K562 (cell line): ENCODE data around the gene MAML3. TPM values are rescaled to one million over a fixed set of nuclear protein-coding genes. Genes with fewer than 3 reads are reported as not detected.
A peak's percentile ranks its signal among the peaks of the same experiment; 100 is the strongest.

Experiments
- CC2D1A ChIP-seq: fragments of 450-650 bp; IDR thresholded peaks from 2 replicates; pipeline ENCODE4 v1.6.1; 2017; ENCODE audit warnings: mild to moderate bottlenecking
- CCAR2 ChIP-seq: fragments of 200-400 bp; formaldehyde crosslinking; IDR thresholded peaks from 2 replicates; pipeline ENCODE4 v1.6.1; 2017; ENCODE audit warnings: mild to moderate bottlenecking, low read depth, low read length
- FOXA3 ChIP-seq, 2 experiments: fragments of 450-650 bp in 1 of 2; sonication (generic) in 1 of 2; formaldehyde crosslinking; IDR thresholded peaks in 1 of 2; conservative IDR thresholded peaks in 1 of 2; 2 replicates each; pipeline versions ENCODE4 v1.4.0 to v1.8.0; 2020 to 2022; ENCODE audit warnings: mild to moderate bottlenecking in 2 of 2, missing genetic modification reagents in 1 of 2
- ILF3 ChIP-seq: fragments of 450-650 bp; IDR thresholded peaks from 2 replicates; pipeline ENCODE4 v1.6.1; 2018; ENCODE audit warnings: antibody characterized with exemption, mild to moderate bottlenecking, moderate library complexity, borderline replicate concordance
- NR2C1 ChIP-seq, 2 experiments: fragments of 450-650 bp; IDR thresholded peaks; 2 replicates each; pipeline ENCODE4 v1.6.1; 2017; ENCODE audit warnings: mild to moderate bottlenecking in 2 of 2, antibody characterized with exemption in 1 of 2, inconsistent platforms in 1 of 2, missing compliant biosample characterization in 1 of 2, missing genetic modification characterization in 1 of 2
- PHB2 ChIP-seq: fragments of 450-650 bp; IDR thresholded peaks from 2 replicates; pipeline ENCODE4 v1.6.1; 2017; ENCODE audit warnings: low read depth
- POLR2G ChIP-seq: fragments of 200-400 bp; formaldehyde crosslinking; IDR thresholded peaks from 2 replicates; pipeline ENCODE4 v1.6.1; 2017; ENCODE audit warnings: low read depth, mild to moderate bottlenecking, antibody characterized with exemption, low read length, moderate library complexity
- PRMT5 ChIP-seq: sonication (generic); formaldehyde crosslinking; IDR thresholded peaks from 2 replicates; pipeline ENCODE4 v1.5.0; 2020; ENCODE audit warnings: missing genetic modification reagents
- RHOXF2B ChIP-seq: fragments of 250-450 bp; sonication (Bioruptor Pico); conservative IDR thresholded peaks from 2 replicates; pipeline ENCODE4 v1.5.1; 2021
- SIN3A ChIP-seq, 2 experiments: fragments of 150-350 bp in 1 of 2; IDR thresholded peaks; 2 replicates each; pipeline ENCODE4 v1.6.1; 2011 to 2016; ENCODE audit warnings: borderline replicate concordance in 2 of 2, low read depth in 2 of 2, low read length in 2 of 2, mild to moderate bottlenecking in 2 of 2, moderate library complexity in 2 of 2; ENCODE audit not compliant: control insufficient read depth in 1 of 2
- SMARCC2 ChIP-seq: fragments of 450-650 bp; IDR thresholded peaks from 2 replicates; pipeline ENCODE4 v1.6.1; 2017; ENCODE audit warnings: antibody characterized with exemption, moderate library complexity, mild to moderate bottlenecking, low read depth
- TAF7 ChIP-seq: fragments of 450-650 bp; IDR thresholded peaks from 2 replicates; pipeline ENCODE4 v1.6.1; 2016; ENCODE audit warnings: missing genetic modification characterization, missing compliant biosample characterization
- ZNF217 ChIP-seq: sonication (generic); formaldehyde crosslinking; IDR thresholded peaks from 2 replicates; pipeline ENCODE4 v1.8.0; 2022; ENCODE audit warnings: mild to moderate bottlenecking, missing genetic modification reagents
- ZNF780A ChIP-seq: fragments of 250-450 bp; sonication (Bioruptor Pico); IDR thresholded peaks from 2 replicates; pipeline ENCODE4 v1.5.0; 2021; ENCODE audit warnings: mild to moderate bottlenecking
- polyA plus RNA-seq, 8 experiments: library from polyadenylated mRNA; depleted of rRNA in 4 of 8; stranded (reverse) in 5 of 8; unstranded in 3 of 8; fragments of >200 nt; fragmentation: Nextera tagmentation in 2 of 8; fragmentation: Illumina TruSeq in 1 of 8; extraction: Ambion mirVana in 2 of 8; extraction: Trizol in 1 of 8; gene quantifications; 2 replicates each; pipeline versions ENCODE4 v1.2.1 to v1.2.3, GENCODE V29; 2011 to 2014; ENCODE audit warnings: inconsistent platforms in 1 of 8, missing spikeins in 1 of 8
- total RNA-seq, 7 experiments: library from RNA; depleted of rRNA in 6 of 7; stranded (reverse); fragments of >200 nt in 6 of 7; fragmentation: Illumina TruSeq in 2 of 7; extraction: Trizol in 2 of 7; gene quantifications; 2 replicates each; pipeline versions ENCODE4 v1.2.1 to v1.2.3, GENCODE V29; 2011 to 2021; ENCODE audit warnings: low replicate concordance in 1 of 7
- TF ChIP-seq, protein P1 (sequence below): IDR thresholded peaks from 3 replicates; pipeline ENCODE4 v1.6.1; 2011; ENCODE audit warnings: borderline replicate concordance, mild to moderate bottlenecking, moderate library complexity; ENCODE audit not compliant: insufficient read length; ENCODE audit errors: extremely low read depth
- TF ChIP-seq, protein P2 (sequence below): sonication (generic); formaldehyde crosslinking; IDR thresholded peaks from 2 replicates; pipeline ENCODE4 v1.8.1; 2022; ENCODE audit warnings: missing genetic modification reagents
- TF ChIP-seq, protein P3 (sequence below), 2 experiments: IDR thresholded peaks; 2 replicates each; pipeline ENCODE4 v1.6.1; 2012; ENCODE audit warnings: improper control_type of control experiment in 2 of 2, low read depth in 2 of 2, low read length in 2 of 2, borderline replicate concordance in 1 of 2
- TF ChIP-seq, protein P4 (sequence below): IDR thresholded peaks from 2 replicates; pipeline ENCODE4 v1.6.1; 2012; ENCODE audit warnings: low read depth, low read length, improper control_type of control experiment, borderline replicate concordance

The MAML3 gene
- total and polyA plus RNA-seq, 9 of the 15 experiments (the other 6 are each of a cell fraction or from before 2014, with no cell fraction given), result 0.01 to 0.55 (median 0.25) TPM

DNA sequence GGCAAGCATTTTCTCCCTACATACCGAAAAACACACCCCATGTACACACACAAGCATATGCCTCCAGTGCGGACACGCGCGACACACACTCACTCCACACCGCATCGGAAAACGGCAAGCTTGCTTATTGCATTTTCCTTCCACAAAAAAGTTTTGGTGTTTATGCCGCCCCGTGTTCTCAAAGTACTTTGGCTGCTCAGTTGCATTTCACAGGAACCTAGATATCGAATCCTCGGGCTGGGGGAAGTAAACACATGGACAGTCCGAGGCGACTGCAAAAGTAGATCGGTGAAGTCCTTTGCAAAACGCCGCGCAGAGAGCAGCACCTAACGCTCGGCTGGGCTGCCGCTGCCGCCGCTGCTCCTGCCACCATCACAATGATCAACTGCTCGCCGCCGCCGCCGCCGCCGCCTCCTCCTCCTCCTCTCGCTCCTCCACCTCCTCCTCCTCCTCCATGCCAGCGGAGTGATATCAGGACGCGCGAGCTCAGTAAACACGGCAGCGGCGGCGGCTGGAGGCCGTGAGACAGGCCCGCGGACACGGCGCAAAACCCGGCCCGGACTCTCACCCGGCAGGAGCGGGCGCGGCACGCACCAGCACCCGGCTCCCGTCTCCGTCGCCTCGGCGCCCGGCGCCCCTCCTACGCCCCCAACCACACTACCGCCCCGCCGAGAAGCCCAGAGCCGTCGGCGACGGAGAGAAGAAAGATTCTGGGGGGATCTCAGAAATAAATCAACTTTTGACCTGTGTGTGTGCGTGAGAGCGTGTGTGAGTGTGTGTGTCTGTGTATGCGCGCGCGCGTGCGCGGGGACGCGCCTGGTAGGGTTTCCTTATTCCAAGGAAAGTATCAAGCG lies at the start of gene MAML3 (continued):
- TF ChIP-seq NR2C1 (IDR thresholded peaks at IDR 0.05) (no peak), NR2C1 (tag; IDR thresholded peaks at IDR 0.05) (no peak), POLR2G (peak; percentile 84), ZNF780A (CRISPR knock-in tag) (no peak), PHB2 (no peak), PRMT5 (CRISPR knock-in tag) (no peak), CCAR2 (no peak), ZNF217 (CRISPR knock-in tag) (no peak), SMARCC2 (no peak), FOXA3 (CRISPR knock-in tag; conservative IDR thresholded peaks at IDR 0.05 in 1 of 2, IDR thresholded peaks at IDR 0.05 in 1 of 2) (peak; percentile 92 to 95), CC2D1A (no peak), RHOXF2B (CRISPR knock-in tag) (no peak), SIN3A (IDR thresholded peaks at IDR 0.05; ENCODE audit: borderline replicate concordance in 2 of 2, control insufficient read depth in 1 of 2, low read depth in 2 of 2, low read length in 2 of 2) (peak in 1 of 2 experiments; percentile 15; a peak in 1 of 4 replicates), ILF3 (no peak), TAF7 (tag) (no peak)
- TF ChIP-seq, protein P1, sequence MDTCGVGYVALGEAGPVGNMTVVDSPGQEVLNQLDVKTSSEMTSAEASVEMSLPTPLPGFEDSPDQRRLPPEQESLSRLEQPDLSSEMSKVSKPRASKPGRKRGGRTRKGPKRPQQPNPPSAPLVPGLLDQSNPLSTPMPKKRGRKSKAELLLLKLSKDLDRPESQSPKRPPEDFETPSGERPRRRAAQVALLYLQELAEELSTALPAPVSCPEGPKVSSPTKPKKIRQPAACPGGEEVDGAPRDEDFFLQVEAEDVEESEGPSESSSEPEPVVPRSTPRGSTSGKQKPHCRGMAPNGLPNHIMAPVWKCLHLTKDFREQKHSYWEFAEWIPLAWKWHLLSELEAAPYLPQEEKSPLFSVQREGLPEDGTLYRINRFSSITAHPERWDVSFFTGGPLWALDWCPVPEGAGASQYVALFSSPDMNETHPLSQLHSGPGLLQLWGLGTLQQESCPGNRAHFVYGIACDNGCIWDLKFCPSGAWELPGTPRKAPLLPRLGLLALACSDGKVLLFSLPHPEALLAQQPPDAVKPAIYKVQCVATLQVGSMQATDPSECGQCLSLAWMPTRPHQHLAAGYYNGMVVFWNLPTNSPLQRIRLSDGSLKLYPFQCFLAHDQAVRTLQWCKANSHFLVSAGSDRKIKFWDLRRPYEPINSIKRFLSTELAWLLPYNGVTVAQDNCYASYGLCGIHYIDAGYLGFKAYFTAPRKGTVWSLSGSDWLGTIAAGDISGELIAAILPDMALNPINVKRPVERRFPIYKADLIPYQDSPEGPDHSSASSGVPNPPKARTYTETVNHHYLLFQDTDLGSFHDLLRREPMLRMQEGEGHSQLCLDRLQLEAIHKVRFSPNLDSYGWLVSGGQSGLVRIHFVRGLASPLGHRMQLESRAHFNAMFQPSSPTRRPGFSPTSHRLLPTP, result no peak
- TF ChIP-seq, protein P2, sequence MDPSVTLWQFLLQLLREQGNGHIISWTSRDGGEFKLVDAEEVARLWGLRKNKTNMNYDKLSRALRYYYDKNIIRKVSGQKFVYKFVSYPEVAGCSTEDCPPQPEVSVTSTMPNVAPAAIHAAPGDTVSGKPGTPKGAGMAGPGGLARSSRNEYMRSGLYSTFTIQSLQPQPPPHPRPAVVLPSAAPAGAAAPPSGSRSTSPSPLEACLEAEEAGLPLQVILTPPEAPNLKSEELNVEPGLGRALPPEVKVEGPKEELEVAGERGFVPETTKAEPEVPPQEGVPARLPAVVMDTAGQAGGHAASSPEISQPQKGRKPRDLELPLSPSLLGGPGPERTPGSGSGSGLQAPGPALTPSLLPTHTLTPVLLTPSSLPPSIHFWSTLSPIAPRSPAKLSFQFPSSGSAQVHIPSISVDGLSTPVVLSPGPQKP (CRISPR knock-in tag), result no peak
- TF ChIP-seq, protein P3, sequence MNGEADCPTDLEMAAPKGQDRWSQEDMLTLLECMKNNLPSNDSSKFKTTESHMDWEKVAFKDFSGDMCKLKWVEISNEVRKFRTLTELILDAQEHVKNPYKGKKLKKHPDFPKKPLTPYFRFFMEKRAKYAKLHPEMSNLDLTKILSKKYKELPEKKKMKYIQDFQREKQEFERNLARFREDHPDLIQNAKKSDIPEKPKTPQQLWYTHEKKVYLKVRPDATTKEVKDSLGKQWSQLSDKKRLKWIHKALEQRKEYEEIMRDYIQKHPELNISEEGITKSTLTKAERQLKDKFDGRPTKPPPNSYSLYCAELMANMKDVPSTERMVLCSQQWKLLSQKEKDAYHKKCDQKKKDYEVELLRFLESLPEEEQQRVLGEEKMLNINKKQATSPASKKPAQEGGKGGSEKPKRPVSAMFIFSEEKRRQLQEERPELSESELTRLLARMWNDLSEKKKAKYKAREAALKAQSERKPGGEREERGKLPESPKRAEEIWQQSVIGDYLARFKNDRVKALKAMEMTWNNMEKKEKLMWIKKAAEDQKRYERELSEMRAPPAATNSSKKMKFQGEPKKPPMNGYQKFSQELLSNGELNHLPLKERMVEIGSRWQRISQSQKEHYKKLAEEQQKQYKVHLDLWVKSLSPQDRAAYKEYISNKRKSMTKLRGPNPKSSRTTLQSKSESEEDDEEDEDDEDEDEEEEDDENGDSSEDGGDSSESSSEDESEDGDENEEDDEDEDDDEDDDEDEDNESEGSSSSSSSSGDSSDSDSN (IDR thresholded peaks at IDR 0.05; ENCODE audit: borderline replicate concordance in 1 of 2, low read depth in 2 of 2, low read length in 2 of 2), result peak; percentile 44 to 49; a peak in 2 of 4 replicates
- TF ChIP-seq, protein P4, sequence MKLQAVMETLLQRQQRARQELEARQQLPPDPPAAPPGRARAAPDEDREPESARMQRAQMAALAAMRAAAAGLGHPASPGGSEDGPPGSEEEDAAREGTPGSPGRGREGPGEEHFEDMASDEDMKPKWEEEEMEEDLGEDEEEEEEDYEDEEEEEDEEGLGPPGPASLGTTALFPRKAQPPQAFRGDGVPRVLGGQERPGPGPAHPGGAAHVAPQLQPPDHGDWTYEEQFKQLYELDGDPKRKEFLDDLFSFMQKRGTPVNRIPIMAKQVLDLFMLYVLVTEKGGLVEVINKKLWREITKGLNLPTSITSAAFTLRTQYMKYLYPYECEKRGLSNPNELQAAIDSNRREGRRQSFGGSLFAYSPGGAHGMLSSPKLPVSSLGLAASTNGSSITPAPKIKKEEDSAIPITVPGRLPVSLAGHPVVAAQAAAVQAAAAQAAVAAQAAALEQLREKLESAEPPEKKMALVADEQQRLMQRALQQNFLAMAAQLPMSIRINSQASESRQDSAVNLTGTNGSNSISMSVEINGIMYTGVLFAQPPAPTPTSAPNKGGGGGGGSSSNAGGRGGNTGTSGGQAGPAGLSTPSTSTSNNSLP, result no peak
